NB4 (cell line): Measurements from ENCODE around the gene SLC38A11.

Experiments used
- POLR2A ChIP-seq: IDR thresholded peaks from 2 replicates; pipeline ENCODE4 v1.6.1; 2011; ENCODE audit warnings: mild to moderate bottlenecking; ENCODE audit not compliant: insufficient read length; ENCODE audit errors: extremely low read depth
- TF ChIP-seq, protein P1 (sequence below): IDR thresholded peaks from one replicate; pipeline ENCODE4 v1.5.1; 2012; ENCODE audit warnings: low read depth, low read length
- TF ChIP-seq, protein P2 (sequence below): IDR thresholded peaks from 2 replicates; pipeline ENCODE4 v1.6.1; 2011; ENCODE audit warnings: low read depth, low read length

DNA sequence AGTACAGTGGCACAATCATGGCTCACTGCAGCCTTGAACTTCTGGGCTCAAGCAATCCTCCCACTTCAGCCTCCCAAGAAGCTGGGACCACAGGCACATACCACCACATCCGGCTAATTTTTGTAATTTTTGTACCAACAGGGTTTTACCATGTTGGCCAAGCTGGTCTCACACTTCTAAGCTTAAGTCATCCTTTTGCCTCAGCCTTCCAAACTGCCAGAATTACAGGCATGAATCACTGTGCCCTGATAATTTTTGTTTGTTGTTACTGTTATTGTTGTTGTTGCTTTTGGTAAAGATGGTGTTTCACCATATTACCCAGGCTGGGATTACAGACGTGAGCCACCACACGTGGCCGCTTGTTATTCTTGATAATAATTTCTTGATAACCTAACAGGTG, 103.2 kb downstream of the SLC38A11 start:
- TF ChIP-seq, protein P1, sequence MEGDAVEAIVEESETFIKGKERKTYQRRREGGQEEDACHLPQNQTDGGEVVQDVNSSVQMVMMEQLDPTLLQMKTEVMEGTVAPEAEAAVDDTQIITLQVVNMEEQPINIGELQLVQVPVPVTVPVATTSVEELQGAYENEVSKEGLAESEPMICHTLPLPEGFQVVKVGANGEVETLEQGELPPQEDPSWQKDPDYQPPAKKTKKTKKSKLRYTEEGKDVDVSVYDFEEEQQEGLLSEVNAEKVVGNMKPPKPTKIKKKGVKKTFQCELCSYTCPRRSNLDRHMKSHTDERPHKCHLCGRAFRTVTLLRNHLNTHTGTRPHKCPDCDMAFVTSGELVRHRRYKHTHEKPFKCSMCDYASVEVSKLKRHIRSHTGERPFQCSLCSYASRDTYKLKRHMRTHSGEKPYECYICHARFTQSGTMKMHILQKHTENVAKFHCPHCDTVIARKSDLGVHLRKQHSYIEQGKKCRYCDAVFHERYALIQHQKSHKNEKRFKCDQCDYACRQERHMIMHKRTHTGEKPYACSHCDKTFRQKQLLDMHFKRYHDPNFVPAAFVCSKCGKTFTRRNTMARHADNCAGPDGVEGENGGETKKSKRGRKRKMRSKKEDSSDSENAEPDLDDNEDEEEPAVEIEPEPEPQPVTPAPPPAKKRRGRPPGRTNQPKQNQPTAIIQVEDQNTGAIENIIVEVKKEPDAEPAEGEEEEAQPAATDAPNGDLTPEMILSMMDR = no peak
- TF ChIP-seq, protein P2, sequence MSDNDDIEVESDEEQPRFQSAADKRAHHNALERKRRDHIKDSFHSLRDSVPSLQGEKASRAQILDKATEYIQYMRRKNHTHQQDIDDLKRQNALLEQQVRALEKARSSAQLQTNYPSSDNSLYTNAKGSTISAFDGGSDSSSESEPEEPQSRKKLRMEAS = no peak
- TF ChIP-seq POLR2A = no peak
